ENCODE measurements around the gene PDCL2. TPM values are rescaled to one million over a fixed set of nuclear protein-coding genes. Genes with fewer than 3 reads are reported as not detected.
"Not testable (repeated sequence)": the region's sequence is repeated elsewhere in the genome, so short reads cannot be mapped to it uniquely, and the experiment has no call there.

The PDCL2 gene
- total and polyA plus RNA-seq, 10 donors = not detected

DNA sequence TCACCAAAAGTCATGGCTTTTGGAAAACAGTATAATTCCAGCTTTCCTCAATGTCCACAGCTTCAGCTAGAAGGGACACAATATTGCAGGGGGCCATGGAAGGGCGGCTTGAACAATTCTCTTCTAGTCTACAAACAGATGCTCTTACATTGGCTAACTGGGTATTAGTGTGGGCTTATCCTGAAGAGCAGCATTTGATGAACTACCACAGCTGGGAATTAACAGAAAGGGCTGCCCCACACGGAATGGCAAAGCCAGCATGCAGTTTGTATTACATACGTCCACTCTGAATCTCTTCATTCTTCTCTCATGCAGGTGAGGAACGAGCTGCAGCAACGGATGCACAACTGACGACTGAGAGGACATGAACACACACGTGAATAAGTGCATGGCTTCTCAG is 13.0 kb upstream of the PDCL2 start:
- no peak for DNase-seq
- Histone ChIP-seq H3K4me1 (no peaks in the 10 kb centered on the region), H3K4me3 (no peak overlapping the region), H3K9me3 (no peaks in the 10 kb centered on the region), H3K27ac (no peak overlapping the region), H3K36me3 (no peaks in the 10 kb centered on the region), H3K27me3 (replicated peaks in 1 of 7) (no peaks in the 10 kb centered on the region)
- TF ChIP-seq, protein P1, sequence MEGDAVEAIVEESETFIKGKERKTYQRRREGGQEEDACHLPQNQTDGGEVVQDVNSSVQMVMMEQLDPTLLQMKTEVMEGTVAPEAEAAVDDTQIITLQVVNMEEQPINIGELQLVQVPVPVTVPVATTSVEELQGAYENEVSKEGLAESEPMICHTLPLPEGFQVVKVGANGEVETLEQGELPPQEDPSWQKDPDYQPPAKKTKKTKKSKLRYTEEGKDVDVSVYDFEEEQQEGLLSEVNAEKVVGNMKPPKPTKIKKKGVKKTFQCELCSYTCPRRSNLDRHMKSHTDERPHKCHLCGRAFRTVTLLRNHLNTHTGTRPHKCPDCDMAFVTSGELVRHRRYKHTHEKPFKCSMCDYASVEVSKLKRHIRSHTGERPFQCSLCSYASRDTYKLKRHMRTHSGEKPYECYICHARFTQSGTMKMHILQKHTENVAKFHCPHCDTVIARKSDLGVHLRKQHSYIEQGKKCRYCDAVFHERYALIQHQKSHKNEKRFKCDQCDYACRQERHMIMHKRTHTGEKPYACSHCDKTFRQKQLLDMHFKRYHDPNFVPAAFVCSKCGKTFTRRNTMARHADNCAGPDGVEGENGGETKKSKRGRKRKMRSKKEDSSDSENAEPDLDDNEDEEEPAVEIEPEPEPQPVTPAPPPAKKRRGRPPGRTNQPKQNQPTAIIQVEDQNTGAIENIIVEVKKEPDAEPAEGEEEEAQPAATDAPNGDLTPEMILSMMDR (IDR thresholded peaks at IDR 0.05 in 8 of 11, conservative IDR thresholded peaks at IDR 0.05 in 3 of 11) = no peak
- no peak for TF ChIP-seq POLR2A (IDR thresholded peaks at IDR 0.05)
- no peak for TF ChIP-seq POLR2AphosphoS5 (IDR thresholded peaks at IDR 0.05)
- WGBS, 5 donors = 71 to 90% (median 82%) methylated on average over 7 of the region's 7 CpGs
- intact Hi-C loops (cut with DNase I; ENCODE audit: low total_unique reads) = no loop called here

DNA sequence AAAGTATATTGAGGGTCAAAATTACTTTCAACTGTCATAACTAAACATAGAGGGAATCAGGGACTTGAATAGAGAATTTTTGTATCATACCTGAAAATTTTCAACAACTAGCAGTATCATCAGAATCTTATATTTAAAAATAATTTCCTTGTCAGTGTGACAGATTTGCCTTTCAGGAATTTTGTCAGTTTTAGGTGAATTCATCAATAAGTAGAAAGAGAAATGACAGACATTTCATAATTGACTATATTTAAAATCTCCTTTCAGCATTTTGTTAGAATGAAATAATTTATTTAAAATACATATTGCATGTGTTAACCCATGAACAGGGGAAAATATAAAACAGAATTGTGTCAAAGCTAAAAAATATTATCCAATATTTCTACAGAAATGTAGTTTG is 8.6 kb upstream of the PDCL2 start:
- TF ChIP-seq POLR2AphosphoS5 (IDR thresholded peaks at IDR 0.05) (no peak), POLR2A (IDR thresholded peaks at IDR 0.05) (no peak)
- TF ChIP-seq, protein P1 (IDR thresholded peaks at IDR 0.05 in 8 of 11, conservative IDR thresholded peaks at IDR 0.05 in 3 of 11) = no peak
- H3K27me3 ChIP-seq (replicated peaks in 1 of 7) = no peaks in the 10 kb centered on the region
- H3K36me3 ChIP-seq = no peaks in the 10 kb centered on the region
- intact Hi-C loops (cut with DNase I; ENCODE audit: low total_unique reads) = no loop called here
- no peak for DNase-seq
- no peaks in the 10 kb centered on the region for H3K9me3 ChIP-seq
- no peak overlapping the region for H3K4me3 ChIP-seq
- H3K27ac ChIP-seq = no peak overlapping the region
- H3K4me1 ChIP-seq = no peaks in the 10 kb centered on the region

GRCh38 chr4:55598641-55599040 is 6.6 kb upstream of the PDCL2 start:
- TF ChIP-seq, protein P1 (IDR thresholded peaks at IDR 0.05 in 8 of 11, conservative IDR thresholded peaks at IDR 0.05 in 3 of 11) = no peak
- TF ChIP-seq POLR2AphosphoS5 (IDR thresholded peaks at IDR 0.05) (no peak), POLR2A (IDR thresholded peaks at IDR 0.05) (no peak)

GRCh38 chr4:55588160-55588559 is 3.9 kb downstream of the PDCL2 start:
- 83 to 96% (median 85%) methylated on average over 2 of the region's 2 CpGs for WGBS, 5 donors
- intact Hi-C loops (cut with DNase I; ENCODE audit: low total_unique reads) = no loop called here
- no peaks in the 10 kb centered on the region for H3K4me1 ChIP-seq
- H3K9me3 ChIP-seq = peaks cover 0 to 23% (median 18%) of the 10 kb centered on the region in 8 donors
- no peak overlapping the region for H3K4me3 ChIP-seq
- H3K27ac ChIP-seq = no peak overlapping the region
- H3K36me3 ChIP-seq = no peaks in the 10 kb centered on the region
- DNase-seq = no peak
- no peak for TF ChIP-seq POLR2AphosphoS5 (IDR thresholded peaks at IDR 0.05)
- no peak for TF ChIP-seq POLR2A (IDR thresholded peaks at IDR 0.05)
- TF ChIP-seq, protein P1 (IDR thresholded peaks at IDR 0.05 in 8 of 11, conservative IDR thresholded peaks at IDR 0.05 in 3 of 11) = no peak
- peaks cover 0 to 5% (median 0%) of the 10 kb centered on the region in 7 donors for H3K27me3 ChIP-seq (replicated peaks in 1 of 7)

More at GRCh38 chr4:55598641-55599040, 6.6 kb upstream of the PDCL2 start:
- DNase-seq = no peak
- intact Hi-C loops (cut with DNase I; ENCODE audit: low total_unique reads) = no loop called here
- Histone ChIP-seq H3K27ac (no peak overlapping the region), H3K9me3 (no peaks in the 10 kb centered on the region), H3K4me1 (no peaks in the 10 kb centered on the region), H3K27me3 (replicated peaks in 1 of 7) (no peaks in the 10 kb centered on the region), H3K4me3 (no peak overlapping the region), H3K36me3 (no peaks in the 10 kb centered on the region)
- WGBS, 5 donors = 87 to 95% (median 92%) methylated on average over 2 of the region's 2 CpGs

DNA sequence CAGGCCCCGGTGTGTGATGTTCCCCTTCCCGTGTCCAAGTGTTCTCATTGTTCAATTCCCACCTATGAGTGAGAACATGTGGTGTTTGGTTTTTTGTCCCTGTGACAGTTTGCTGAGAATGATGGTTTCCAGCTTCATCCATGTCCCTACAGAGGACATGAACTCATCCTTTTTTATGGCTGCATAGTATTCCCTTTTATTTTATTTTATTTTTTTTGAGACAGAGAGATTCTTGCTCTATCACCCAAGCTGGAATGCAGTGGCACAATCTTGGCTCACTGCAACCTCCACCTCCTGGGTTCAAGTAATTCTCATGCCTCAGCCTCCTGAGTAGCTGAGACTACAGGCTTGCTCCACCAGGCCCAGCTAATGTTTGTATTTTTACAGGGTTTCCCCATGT is 9.3 kb downstream of the PDCL2 start:
- H3K9me3 ChIP-seq = peaks cover 0 to 23% (median 16%) of the 10 kb centered on the region in 8 donors
- H3K36me3 ChIP-seq; H3K4me1 ChIP-seq; H3K27ac ChIP-seq; DNase-seq; H3K4me3 ChIP-seq; H3K27me3 ChIP-seq (replicated peaks in 1 of 7); intact Hi-C loops (cut with DNase I; ENCODE audit: low total_unique reads): not testable (repeated sequence)
- WGBS, 5 donors = 71 to 100% (median 97%) methylated on average over 1 to 2 of the region's 2 CpGs

Data from spleen (tissue), 11 donors.